ENCODE results near the gene CRYBA2. TPM values are rescaled to one million over a fixed set of nuclear protein-coding genes. Genes with fewer than 3 reads are reported as not detected.

CRYBA2 gene
- total RNA-seq (1 to 10 TPM in 1 of 2 donors, under 1 TPM in 1; 0.56 to 2.9 TPM), polyA plus RNA-seq (ENCODE audit: insufficient read depth, low read depth, low replicate concordance) (2.7 TPM)
- long read RNA-seq, donor 1: 0 reads
- long read RNA-seq, donor 2: 0 reads

- intact Hi-C loops (cut with DNase I; ENCODE audit: low total_unique reads): no loop called here
- H3K36me3 ChIP-seq (ENCODE audit: low read depth, missing control alignments): no peaks in the 10 kb centered on the region
- no peak for DNase-seq
- H3K4me1 ChIP-seq: peaks cover 15% of the 10 kb centered on the region
- no peak within 1 kb of the TSS for H3K27ac ChIP-seq
- peak within 1 kb of the TSS; percentile 4 to 38 for H3K4me3 ChIP-seq
- no peaks in the 10 kb centered on the region for H3K9me3 ChIP-seq
- H3K27me3 ChIP-seq: no peaks in the 10 kb centered on the region
- TF ChIP-seq CTCF (IDR thresholded peaks at IDR 0.05) (no peak), POLR2A (IDR thresholded peaks at IDR 0.05) (no peak)
- WGBS, 2 donors: 1 to 3% methylated on average over 6 to 82 of the region's 88 CpGs
Measured at GRCh38 chr2:218993345-218994315, at the start of gene CRYBA2. Gene CRYBA2 (minus strand): TSS chr2:218993422. CDS start chr2:218993176, 246 bp downstream.

- no peaks in the 10 kb centered on the region for H3K27me3 ChIP-seq
- intact Hi-C loops (cut with DNase I; ENCODE audit: low total_unique reads): no loop called here
- WGBS, 2 donors: 78 to 100% methylated on average over 1 to 2 of the region's 2 CpGs
Measured at GRCh38 chr2:219042750-219043149, 49.5 kb upstream of the CRYBA2 start.

GRCh38 chr2:219042157-219042556 lies 48.9 kb upstream of the CRYBA2 start:
- intact Hi-C loops (cut with DNase I; ENCODE audit: low total_unique reads): no loop called here
- no peak for DNase-seq
- H3K27me3 ChIP-seq: no peaks in the 10 kb centered on the region
- 67 to 69% methylated on average over 4 of the region's 4 CpGs for WGBS, 2 donors
- H3K4me1 ChIP-seq: no peaks in the 10 kb centered on the region
- no peaks in the 10 kb centered on the region for H3K36me3 ChIP-seq (ENCODE audit: low read depth, missing control alignments)
- no peaks in the 10 kb centered on the region for H3K9me3 ChIP-seq
- H3K4me3 ChIP-seq: no peak overlapping the region
- H3K27ac ChIP-seq: no peak overlapping the region
- TF ChIP-seq POLR2A (IDR thresholded peaks at IDR 0.05) (no peak), CTCF (IDR thresholded peaks at IDR 0.05) (no peak)

More at GRCh38 chr2:219042750-219043149, 49.5 kb upstream of the CRYBA2 start:
- no peak overlapping the region for H3K4me3 ChIP-seq
- no peaks in the 10 kb centered on the region for H3K36me3 ChIP-seq (ENCODE audit: low read depth, missing control alignments)
- no peaks in the 10 kb centered on the region for H3K4me1 ChIP-seq
- no peak for DNase-seq
- TF ChIP-seq POLR2A (IDR thresholded peaks at IDR 0.05) (no peak), CTCF (IDR thresholded peaks at IDR 0.05) (no peak)
- H3K27ac ChIP-seq: no peak overlapping the region
- no peaks in the 10 kb centered on the region for H3K9me3 ChIP-seq

- no peaks in the 10 kb centered on the region for H3K4me1 ChIP-seq
- H3K27ac ChIP-seq: no peak within 1 kb of the TSS
- H3K4me3 ChIP-seq: peak within 1 kb of the TSS; percentile 39 to 56
- no peaks in the 10 kb centered on the region for H3K27me3 ChIP-seq
- DNase-seq: peak; percentile 83
- WGBS, 2 donors: 1% methylated on average over 17 to 21 of the region's 21 CpGs
- H3K36me3 ChIP-seq (ENCODE audit: low read depth, missing control alignments): no peaks in the 10 kb centered on the region
- intact Hi-C loops (cut with DNase I; ENCODE audit: low total_unique reads): no loop called here
- no peak for TF ChIP-seq CTCF (IDR thresholded peaks at IDR 0.05)
- no peak for TF ChIP-seq POLR2A (IDR thresholded peaks at IDR 0.05)
- no peaks in the 10 kb centered on the region for H3K9me3 ChIP-seq
Measured at GRCh38 chr2:219041252-219041651, 48.0 kb upstream of the CRYBA2 start, which contains the start of gene CFAP65. Gene CFAP65 (minus strand): TSS chr2:219041516. CDS start chr2:219039048, 2,468 bp downstream.
